IMR-90 (cell line): ENCODE data around the gene TMCC1. TPM values are rescaled to one million over a fixed set of nuclear protein-coding genes. Genes with fewer than 3 reads are reported as not detected.

Experiments used
- ATAC-seq: fragments of 200-7000 bp; cut with Tn5 transposase; 2 replicates; pipeline ENCODE4 v1.9.1; 2020; ENCODE audit warnings: low read depth, mild to moderate bottlenecking, moderate library complexity
- BruUV-seq: library from RNA; stranded (reverse); fragments of 400-500 nt; replicated peaks from 2 replicates; lab custom pipeline; 2021; lab: Mats Ljungman, UMichigan
- CTCF ChIA-PET: fragments of 300-600 bp; formaldehyde crosslinking; extraction: SDS; loops from one replicate; lab custom pipeline; 2021; ENCODE audit warnings: antibody characterized with exemption; lab: Yijun Ruan, JAX
- POLR2A ChIA-PET: fragments of 300-600 bp; sonication (Branson Sonifier 250); formaldehyde crosslinking; loops from one replicate; lab custom pipeline; 2022; ENCODE audit warnings: antibody characterized with exemption; ENCODE audit not compliant: unreplicated experiment; lab: Charles Lee
- DNase-seq: peaks from one replicate; pipeline ENCODE4 v3.0.0; 2013
- H2AFZ ChIP-seq: replicated peaks from 2 replicates; pipeline ENCODE3; 2013; ENCODE audit warnings: low read length, mild to moderate bottlenecking; ENCODE audit not compliant: poor library complexity
- H2AK5ac ChIP-seq: 2 replicates; pipeline ENCODE4 v1.6.1; 2013; ENCODE audit warnings: low read depth, low read length, inconsistent platforms
- H2AK9ac ChIP-seq: replicated peaks from 2 replicates; pipeline ENCODE3; 2013; ENCODE audit warnings: mild to moderate bottlenecking, low read depth, low read length, moderate library complexity; ENCODE audit not compliant: poor library complexity
- H2BK120ac ChIP-seq: 2 replicates; pipeline ENCODE4 v1.6.1; 2013; ENCODE audit warnings: low read depth, low read length, inconsistent platforms
- H2BK15ac ChIP-seq: 3 replicates; pipeline ENCODE4 v1.6.1; 2013; ENCODE audit warnings: low read depth, low read length, inconsistent platforms
- H2BK20ac ChIP-seq: 2 replicates; pipeline ENCODE4 v1.6.1; 2013; ENCODE audit warnings: low read depth, mild to moderate bottlenecking, inconsistent platforms, low read length, moderate library complexity
- H2BK5ac ChIP-seq: 2 replicates; pipeline ENCODE4 v1.6.1; 2013; ENCODE audit warnings: mild to moderate bottlenecking, low read depth, low read length, inconsistent platforms; ENCODE audit not compliant: poor library complexity, severe bottlenecking
- H3K14ac ChIP-seq: replicated peaks from 2 replicates; pipeline ENCODE4 v1.6.1; 2013; ENCODE audit warnings: low read depth, low read length, inconsistent platforms
- H3K18ac ChIP-seq: 2 replicates; pipeline ENCODE4 v1.6.1; 2013; ENCODE audit warnings: low read depth, low read length, control low read depth
- H3K23ac ChIP-seq: 2 replicates; pipeline ENCODE4 v1.6.1; 2013; ENCODE audit warnings: low read depth, low read length, inconsistent platforms
- H3K27ac ChIP-seq: 2 replicates; pipeline ENCODE4 v1.5.1; 2013; ENCODE audit warnings: mild to moderate bottlenecking, control low read depth, low read length; ENCODE audit not compliant: insufficient read depth
- H3K27me3 ChIP-seq: 2 replicates; pipeline ENCODE4 v1.6.1; 2013; ENCODE audit warnings: low read length; ENCODE audit not compliant: control insufficient read depth, insufficient read depth
- H3K36me3 ChIP-seq: 2 replicates; pipeline ENCODE4 v1.6.1; 2013; ENCODE audit warnings: low read length, mixed read lengths; ENCODE audit not compliant: control insufficient read depth, insufficient read depth
- H3K4ac ChIP-seq: 2 replicates; pipeline ENCODE4 v1.6.1; 2013; ENCODE audit warnings: low read depth, low read length, inconsistent platforms
- H3K4me1 ChIP-seq: 2 replicates; pipeline ENCODE4 v1.6.1; 2013; ENCODE audit warnings: low read length, mixed read lengths; ENCODE audit not compliant: control insufficient read depth, insufficient read depth
- H3K4me2 ChIP-seq: 2 replicates; pipeline ENCODE4 v1.6.1; 2013; ENCODE audit warnings: low read depth, mild to moderate bottlenecking, control low read depth, low read length, moderate library complexity
- H3K4me3 ChIP-seq: 2 replicates; pipeline ENCODE4 v1.5.1; 2013; ENCODE audit warnings: low read depth, mild to moderate bottlenecking, control low read depth, low read length, moderate library complexity; ENCODE audit not compliant: insufficient read depth
- H3K56ac ChIP-seq: 2 replicates; pipeline ENCODE4 v1.6.1; 2013; ENCODE audit warnings: low read length, inconsistent platforms; ENCODE audit not compliant: insufficient read depth; ENCODE audit errors: extremely low read depth
- H3K79me1 ChIP-seq, 2 experiments: 2 replicates each; pipeline ENCODE4 v1.6.1; 2013; ENCODE audit warnings: low read length in 2 of 2, inconsistent platforms in 1 of 2, low read depth in 1 of 2
- H3K9ac ChIP-seq: 2 replicates; pipeline ENCODE4 v1.6.1; 2013; ENCODE audit warnings: low read depth, low read length, control low read depth
- H3K9me1 ChIP-seq: 2 replicates; pipeline ENCODE4 v1.6.1; 2013; ENCODE audit warnings: low read length, inconsistent platforms; ENCODE audit not compliant: insufficient read depth
- H3K9me3 ChIP-seq: 2 replicates; pipeline ENCODE4 v1.6.1; 2013; ENCODE audit warnings: low read length; ENCODE audit not compliant: control insufficient read depth, insufficient read depth
- H4K20me1 ChIP-seq: 2 replicates; pipeline ENCODE4 v1.6.1; 2013; ENCODE audit warnings: low read length, inconsistent platforms; ENCODE audit not compliant: insufficient read depth
- H4K5ac ChIP-seq: 2 replicates; pipeline ENCODE4 v1.6.1; 2013; ENCODE audit warnings: mild to moderate bottlenecking, low read depth, low read length, control low read depth
- H4K8ac ChIP-seq, 2 experiments: 2 replicates each; pipeline ENCODE4 v1.6.1; 2013; ENCODE audit warnings: low read depth in 2 of 2, low read length in 2 of 2, control low read depth in 1 of 2, inconsistent platforms in 1 of 2
- H4K91ac ChIP-seq: 2 replicates; pipeline ENCODE4 v1.6.1; 2013; ENCODE audit warnings: low read depth, low read length, inconsistent platforms; ENCODE audit not compliant: insufficient read depth
- BHLHE40 ChIP-seq: fragments of 150-350 bp; IDR thresholded peaks from 2 replicates; pipeline ENCODE4 v1.6.1; 2016; ENCODE audit warnings: mild to moderate bottlenecking, low read depth, low read length
- CEBPB ChIP-seq: IDR thresholded peaks from 2 replicates; pipeline ENCODE4 v1.6.1; 2012; ENCODE audit warnings: low read depth, low read length, improper control_type of control experiment
- CHD1 ChIP-seq: IDR thresholded peaks from 2 replicates; pipeline ENCODE4 v1.6.1; 2012; ENCODE audit warnings: low read depth, low read length, improper control_type of control experiment
- CTCF ChIP-seq: conservative IDR thresholded peaks from 2 replicates; pipeline ENCODE4 v1.5.1; 2012; ENCODE audit warnings: mild to moderate bottlenecking, low read depth, low read length, improper control_type of control experiment
- ELK1 ChIP-seq: fragments of 150-350 bp; IDR thresholded peaks from 2 replicates; pipeline ENCODE4 v1.6.1; 2016; ENCODE audit warnings: low read depth, mild to moderate bottlenecking, low read length, moderate library complexity, borderline replicate concordance
- FOS ChIP-seq: fragments of 150-350 bp; IDR thresholded peaks from 2 replicates; pipeline ENCODE4 v1.6.1; 2016; ENCODE audit warnings: low read depth, low read length
- MAFK ChIP-seq: IDR thresholded peaks from 2 replicates; pipeline ENCODE4 v1.6.1; 2012; ENCODE audit warnings: low read depth, low read length, improper control_type of control experiment
- MAZ ChIP-seq: IDR thresholded peaks from 2 replicates; pipeline ENCODE4 v1.6.1; 2012; ENCODE audit warnings: low read depth, mild to moderate bottlenecking, low read length, improper control_type of control experiment, moderate library complexity, borderline replicate concordance
- NFE2L2 ChIP-seq: fragments of 150-350 bp; IDR thresholded peaks from 2 replicates; pipeline ENCODE4 v1.6.1; 2016; ENCODE audit warnings: low read depth, mild to moderate bottlenecking, low read length
- POLR2A ChIP-seq: IDR thresholded peaks from 2 replicates; pipeline ENCODE4 v1.6.1; 2012; ENCODE audit warnings: mild to moderate bottlenecking, low read depth, low read length
- RAD21 ChIP-seq: IDR thresholded peaks from 2 replicates; pipeline ENCODE4 v1.6.1; 2012; ENCODE audit warnings: low read length, improper control_type of control experiment
- RCOR1 ChIP-seq: IDR thresholded peaks from 2 replicates; pipeline ENCODE4 v1.6.1; 2012; ENCODE audit warnings: mild to moderate bottlenecking, low read length, improper control_type of control experiment; ENCODE audit not compliant: insufficient replicate concordance
- RFX5 ChIP-seq: IDR thresholded peaks from 2 replicates; pipeline ENCODE4 v1.8.0; 2012; ENCODE audit warnings: low read depth, mild to moderate bottlenecking, low read length, moderate library complexity
- SMC3 ChIP-seq: fragments of 150-350 bp; IDR thresholded peaks from 2 replicates; pipeline ENCODE4 v1.6.1; 2016; ENCODE audit warnings: low read depth, mild to moderate bottlenecking, antibody characterized with exemption, low read length, moderate library complexity
- USF2 ChIP-seq: fragments of 150-350 bp; IDR thresholded peaks from 2 replicates; pipeline ENCODE4 v1.6.1; 2017; ENCODE audit warnings: mild to moderate bottlenecking, antibody characterized with exemption, low read length, low read depth
- WGBS, 2 experiments: methylation state at CpG; one replicate each; pipeline versions ENCODE4 v1.1.5 to v1.1.7; 2013; ENCODE audit warnings: missing lambda C conversion rate in 2 of 2; ENCODE audit not compliant: insufficient read length in 1 of 2; ENCODE audit errors: extremely low coverage in 2 of 2; 5-methylcytosine and 5-hydroxymethylcytosine counted together
- dilution Hi-C: fragments of 300-500 bp; cut with HindIII; formaldehyde crosslinking; loops from one replicate; pipeline ENCODE4 v1.14.3; 2018; ENCODE audit warnings: low sequenced_read_pairs; ENCODE audit not compliant: unreplicated experiment
- in situ Hi-C: fragments of 300-500 bp; cut with MboI; formaldehyde crosslinking; loops from 3 replicates; pipeline ENCODE4 v1.14.3; 2019; ENCODE audit warnings: low sequenced_read_pairs, inconsistent platforms, mixed read lengths
- intact Hi-C: fragments of 100-400 bp; cut with micrococcal nuclease; formaldehyde crosslinking; loops from 2 replicates; pipeline ENCODE4 v1.10.0; 2022
- polyA plus RNA-seq, 3 experiments: library from polyadenylated mRNA; depleted of rRNA; stranded (reverse); fragments of >200 nt; gene quantifications; 2 replicates each; pipeline ENCODE4 v1.2.3, GENCODE V29; 2012; ENCODE audit warnings: low replicate concordance in 1 of 3
- total RNA-seq: library from RNA; depleted of rRNA; stranded (reverse); fragments of >200 nt; gene quantifications from 2 replicates; pipeline ENCODE4 v1.2.3, GENCODE V29; 2012

TMCC1 gene
- total and polyA plus RNA-seq, 2 of the 4 experiments (the other 2 are of a cell fraction): 5.0 to 7.3 TPM

- Histone ChIP-seq H2BK5ac (no peak overlapping the region), H2AFZ (no peak overlapping the region), H4K5ac (no peak overlapping the region), H4K20me1 (no peaks in the 10 kb centered on the region), H2BK120ac (no peak overlapping the region), H3K27me3 (no peaks in the 10 kb centered on the region), H3K9me1 (no peaks in the 10 kb centered on the region), H3K14ac (no peak overlapping the region), H3K23ac (no peak overlapping the region), H3K36me3 (no peaks in the 10 kb centered on the region), H2BK20ac (no peak overlapping the region), H3K4me1 (0 out of 2 replicates have a peak, but pooled peaks cover 2% of the 10 kb centered on the region), H3K27ac (no peak overlapping the region), H3K9me3 (peaks cover 2% of the 10 kb centered on the region; the same call in 1 of the 2 replicates), H3K4me3 (no peak overlapping the region), H2BK15ac (no peak overlapping the region), H4K91ac (no peak overlapping the region), H3K79me1 (peaks cover 10 to 12% of the 10 kb centered on the region in 2 experiments; a peak in 2 of 4 replicates), H2AK9ac (no peak overlapping the region), H3K4me2 (no peak overlapping the region), H3K9ac (no peak overlapping the region), H2AK5ac (no peak overlapping the region), H3K18ac (no peak overlapping the region), H4K8ac (no peak overlapping the region), H3K56ac (no peak overlapping the region), H3K4ac (no peak overlapping the region)
- dilution Hi-C loops: no loop called here
- ATAC-seq (no peak), DNase-seq (no peak)
- BruUV-seq: no TSS peak
- CTCF ChIA-PET: no interaction called here
- in situ Hi-C loops: no loop called here
- intact Hi-C loops: no loop called here
- TF ChIP-seq MAFK: no peak
- no peak for TF ChIP-seq BHLHE40
- TF ChIP-seq POLR2A: no peak
- no peak for TF ChIP-seq CEBPB
- TF ChIP-seq SMC3: no peak
- no peak for TF ChIP-seq RAD21
- no peak for TF ChIP-seq RFX5
- TF ChIP-seq CHD1: no peak
- TF ChIP-seq CTCF: no peak
- no peak for TF ChIP-seq FOS
- no peak for TF ChIP-seq NFE2L2
- no peak for TF ChIP-seq USF2
- TF ChIP-seq ELK1: no peak
- TF ChIP-seq RCOR1: no peak
- no peak for TF ChIP-seq MAZ
- WGBS, 2 experiments: 80% methylated on average over 1 of the region's 3 CpGs; no CpG with 5 or more reads in 1 of the 2 experiments
- POLR2A ChIA-PET: no interaction called here
Observed at GRCh38 chr3:129897026-129897425, 3.5 kb upstream of the TMCC1 start.
